Colonic mucosa (tissue), 4 donors: ENCODE results near the gene CCDC182. TPM values are rescaled to one million over a fixed set of nuclear protein-coding genes. Genes with fewer than 3 reads are reported as not detected.

Experiments used
- DNase-seq: peaks from one replicate; pipeline ENCODE4 v3.0.0-alpha.2; 2020
- H3K27ac ChIP-seq: fragments of 200-600 bp; one replicate; pipeline ENCODE4 v1.8.0; 2021
- H3K27me3 ChIP-seq: fragments of 200-600 bp; one replicate; pipeline ENCODE4 v1.8.0; 2021
- H3K36me3 ChIP-seq: fragments of 200-600 bp; one replicate; pipeline ENCODE4 v1.8.0; 2021
- H3K4me1 ChIP-seq: fragments of 200-600 bp; one replicate; pipeline ENCODE4 v1.8.0; 2021; ENCODE audit warnings: mild to moderate bottlenecking
- H3K4me3 ChIP-seq: fragments of 200-600 bp; one replicate; pipeline ENCODE4 v1.8.0; 2021
- H3K9ac ChIP-seq, 2 donors: one replicate each; pipeline ENCODE4 v1.7.0; 2013; ENCODE audit warnings: control low read depth in 2 of 2, low read depth in 2 of 2, low read length in 2 of 2
- H3K9me3 ChIP-seq: fragments of 200-600 bp; one replicate; pipeline ENCODE4 v1.8.0; 2021
- CTCF ChIP-seq: fragments of 200-600 bp; IDR thresholded peaks from one replicate; pipeline ENCODE4 v1.8.0; 2022; ENCODE audit warnings: antibody characterized with exemption, mild to moderate bottlenecking
- intact Hi-C: fragments of 100-400 bp; cut with DNase I; formaldehyde crosslinking; loops from one replicate; pipeline ENCODE4 v1.14.1; 2022
- total RNA-seq, 2 donors: library from RNA; stranded (reverse); fragmentation: NEBNext Ultra II Directional in 1 of 2; extraction: Animal tissue kit (Norgen Biotek cat#: 25700) in 1 of 2; gene quantifications; one replicate each; pipeline ENCODE4 v1.2.1, GENCODE V29; 2021
- donor health status: healthy.
- donor health status: DM: no; HTN: no; CAD: no.
- donor health status: DM: no; HTN: no; CAD: no.

Gene CCDC182
- total RNA-seq, 2 donors from 2014 or later = not detected

- DNase-seq = no peak
- Histone ChIP-seq H3K4me1 (no peaks in the 10 kb centered on the region), H3K27ac (no peak overlapping the region), H3K9me3 (no peaks in the 10 kb centered on the region), H3K4me3 (no peak overlapping the region), H3K9ac (no peak overlapping the region), H3K36me3 (no peaks in the 10 kb centered on the region), H3K27me3 (no peaks in the 10 kb centered on the region)
- intact Hi-C loops = no loop called here
- no peak for TF ChIP-seq CTCF
Measured at GRCh38 chr17:57722704-57723043, 22.4 kb downstream of the CCDC182 start.

- DNase-seq = no peak
- H3K9me3 ChIP-seq = no peaks in the 10 kb centered on the region
- H3K27ac ChIP-seq = no peak overlapping the region
- no peaks in the 10 kb centered on the region for H3K4me1 ChIP-seq
- H3K36me3 ChIP-seq = no peaks in the 10 kb centered on the region
- no peak for TF ChIP-seq CTCF
- no peak overlapping the region for H3K4me3 ChIP-seq
- H3K9ac ChIP-seq = no peak overlapping the region
- no peaks in the 10 kb centered on the region for H3K27me3 ChIP-seq
- intact Hi-C loops = no loop called here
Measured at GRCh38 chr17:57721967-57722703, 23.0 kb downstream of the CCDC182 start.

- no peak overlapping the region for H3K27ac ChIP-seq
- H3K9me3 ChIP-seq = no peaks in the 10 kb centered on the region
- H3K27me3 ChIP-seq = peaks cover 2% of the 10 kb centered on the region
- no peak overlapping the region for H3K9ac ChIP-seq
- H3K4me1 ChIP-seq = no peaks in the 10 kb centered on the region
- no peak for DNase-seq
- H3K36me3 ChIP-seq = no peaks in the 10 kb centered on the region
- no peak for TF ChIP-seq CTCF
- H3K4me3 ChIP-seq = no peak overlapping the region
- intact Hi-C loops = no loop called here
Measured at GRCh38 chr17:57720386-57721035, 24.6 kb downstream of the CCDC182 start.

DNA sequence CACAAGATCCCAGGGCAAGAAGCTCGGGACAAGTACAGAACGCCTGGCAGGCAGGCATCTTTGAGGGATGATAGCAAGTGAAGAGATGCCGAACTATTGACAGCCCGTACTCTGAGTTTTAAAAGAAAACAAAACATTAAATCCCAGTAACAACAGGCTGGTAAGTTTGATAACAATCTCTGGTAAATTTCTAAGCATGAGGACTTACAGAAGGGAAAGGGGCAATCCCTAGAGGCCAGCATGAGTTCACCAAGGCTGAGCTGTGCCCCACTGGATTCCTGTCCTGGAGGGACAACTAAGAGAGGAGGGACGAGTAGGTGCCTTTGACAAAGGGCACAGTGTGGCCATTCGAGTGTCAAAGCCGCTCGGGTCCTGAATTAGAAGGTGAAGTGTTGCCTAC is 26.2 kb downstream of the CCDC182 start:
- TF ChIP-seq CTCF = no peak
- Histone ChIP-seq H3K27me3 (peaks cover 3% of the 10 kb centered on the region), H3K27ac (no peak overlapping the region), H3K4me1 (no peaks in the 10 kb centered on the region), H3K4me3 (no peak overlapping the region), H3K9ac (no peak overlapping the region), H3K9me3 (no peaks in the 10 kb centered on the region), H3K36me3 (no peaks in the 10 kb centered on the region)
- intact Hi-C loops = loop anchor here (10.0 kb wide), 1 partner anchor 64 kb away; no protein-coding TSS in a partner anchor
- DNase-seq = no peak

DNA sequence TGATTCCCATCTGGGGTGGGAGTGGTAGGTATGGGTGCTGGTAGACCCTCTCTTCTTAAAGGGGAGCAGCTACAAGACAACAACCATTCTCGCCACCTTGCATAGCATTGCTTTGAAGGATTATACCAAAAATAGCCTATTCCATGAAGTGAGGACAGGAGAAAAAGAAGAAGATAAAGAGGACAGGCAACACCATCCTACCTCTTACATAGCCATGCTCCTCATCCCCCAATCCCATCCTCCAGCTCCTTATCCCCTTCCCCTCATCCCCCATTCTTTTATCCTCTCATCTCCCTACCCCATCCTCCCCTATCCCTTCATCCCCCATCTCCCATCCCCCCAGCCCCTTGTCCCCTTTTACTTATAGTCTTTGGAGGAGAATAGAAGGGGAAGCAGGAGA is 29.1 kb downstream of the CCDC182 start:
- TF ChIP-seq CTCF = no peak
- Histone ChIP-seq H3K9me3 (no peaks in the 10 kb centered on the region), H3K9ac (no peak overlapping the region), H3K4me3 (no peak overlapping the region), H3K36me3 (no peaks in the 10 kb centered on the region), H3K27me3 (peaks cover 3% of the 10 kb centered on the region), H3K4me1 (no peaks in the 10 kb centered on the region), H3K27ac (no peak overlapping the region)
- intact Hi-C loops = loop anchor here (10.0 kb wide), 1 partner anchor 61 kb away; no protein-coding TSS in a partner anchor
- DNase-seq = no peak
